GM12874 (cell line): Measurements from ENCODE around the gene IFI30.

ENCODE experiments used
- TF ChIP-seq, protein P1 (sequence below): IDR thresholded peaks from 2 replicates; pipeline ENCODE4 v1.5.1; 2011; ENCODE audit warnings: low read depth, mild to moderate bottlenecking, control low read depth, low read length, moderate library complexity; ENCODE audit not compliant: insufficient read depth

The IFI30 gene

DNA sequence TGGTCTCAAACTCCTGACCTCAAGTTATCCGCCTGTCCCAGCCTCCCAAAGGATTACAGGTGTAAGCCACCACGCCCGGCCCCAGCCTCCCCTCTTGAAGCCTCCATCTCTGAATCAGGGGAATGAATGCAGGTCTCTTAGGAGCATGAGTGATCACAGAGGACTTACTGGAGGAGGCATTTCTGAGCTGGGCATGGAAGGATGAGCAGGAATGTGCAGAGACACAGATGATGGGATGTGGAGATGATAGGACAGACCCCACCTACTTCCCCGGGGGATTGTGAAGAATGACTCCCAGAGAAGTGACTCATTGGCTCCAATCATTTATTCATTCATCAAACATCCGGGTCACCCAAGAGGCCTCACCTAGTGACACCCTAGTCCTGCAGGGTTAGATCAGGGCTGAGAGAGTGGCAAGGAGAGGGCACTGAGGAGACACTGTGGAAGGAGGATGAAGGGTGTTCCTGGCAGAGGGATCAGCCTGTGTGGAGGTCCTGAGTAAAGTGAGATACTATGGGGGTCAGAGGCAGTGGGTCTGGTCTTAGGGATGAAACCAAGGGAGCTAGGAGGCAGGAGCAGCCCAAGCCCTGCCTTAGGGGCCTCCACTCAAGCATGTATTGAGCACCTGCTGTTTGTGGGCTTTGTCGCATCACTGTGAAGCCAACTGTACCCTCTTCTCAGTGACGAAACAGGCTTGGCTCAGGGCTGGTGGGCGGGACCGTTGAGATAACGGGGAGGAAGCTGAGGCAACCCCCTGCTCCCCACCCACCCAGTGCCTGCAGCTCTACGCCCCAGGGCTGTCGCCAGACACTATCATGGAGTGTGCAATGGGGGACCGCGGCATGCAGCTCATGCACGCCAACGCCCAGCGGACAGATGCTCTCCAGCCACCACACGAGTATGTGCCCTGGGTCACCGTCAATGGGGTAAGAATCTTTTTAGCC, 3.0 kb downstream of the IFI30 start:
- TF ChIP-seq, protein P1, sequence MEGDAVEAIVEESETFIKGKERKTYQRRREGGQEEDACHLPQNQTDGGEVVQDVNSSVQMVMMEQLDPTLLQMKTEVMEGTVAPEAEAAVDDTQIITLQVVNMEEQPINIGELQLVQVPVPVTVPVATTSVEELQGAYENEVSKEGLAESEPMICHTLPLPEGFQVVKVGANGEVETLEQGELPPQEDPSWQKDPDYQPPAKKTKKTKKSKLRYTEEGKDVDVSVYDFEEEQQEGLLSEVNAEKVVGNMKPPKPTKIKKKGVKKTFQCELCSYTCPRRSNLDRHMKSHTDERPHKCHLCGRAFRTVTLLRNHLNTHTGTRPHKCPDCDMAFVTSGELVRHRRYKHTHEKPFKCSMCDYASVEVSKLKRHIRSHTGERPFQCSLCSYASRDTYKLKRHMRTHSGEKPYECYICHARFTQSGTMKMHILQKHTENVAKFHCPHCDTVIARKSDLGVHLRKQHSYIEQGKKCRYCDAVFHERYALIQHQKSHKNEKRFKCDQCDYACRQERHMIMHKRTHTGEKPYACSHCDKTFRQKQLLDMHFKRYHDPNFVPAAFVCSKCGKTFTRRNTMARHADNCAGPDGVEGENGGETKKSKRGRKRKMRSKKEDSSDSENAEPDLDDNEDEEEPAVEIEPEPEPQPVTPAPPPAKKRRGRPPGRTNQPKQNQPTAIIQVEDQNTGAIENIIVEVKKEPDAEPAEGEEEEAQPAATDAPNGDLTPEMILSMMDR, result no peak

DNA sequence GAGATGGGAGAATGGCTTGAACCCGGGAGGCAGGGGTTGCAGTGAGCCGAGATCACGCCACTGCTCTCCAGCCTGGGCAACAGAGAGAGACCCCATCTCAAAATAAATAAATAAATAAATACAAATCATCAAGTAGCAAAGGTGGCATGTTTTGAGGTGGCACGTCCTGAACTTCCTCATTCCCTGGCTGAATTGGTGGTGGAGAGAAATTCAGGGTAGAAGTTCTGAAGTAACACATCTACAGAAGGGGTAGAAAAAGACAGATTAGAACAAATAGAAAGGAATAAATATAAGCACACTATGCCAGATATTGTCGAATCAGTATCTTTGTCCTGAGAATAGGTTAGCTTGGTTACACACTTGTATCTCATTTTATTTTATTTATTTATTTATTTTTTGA, 6.3 kb downstream of the IFI30 start:
- TF ChIP-seq, protein P1, result no peak

DNA sequence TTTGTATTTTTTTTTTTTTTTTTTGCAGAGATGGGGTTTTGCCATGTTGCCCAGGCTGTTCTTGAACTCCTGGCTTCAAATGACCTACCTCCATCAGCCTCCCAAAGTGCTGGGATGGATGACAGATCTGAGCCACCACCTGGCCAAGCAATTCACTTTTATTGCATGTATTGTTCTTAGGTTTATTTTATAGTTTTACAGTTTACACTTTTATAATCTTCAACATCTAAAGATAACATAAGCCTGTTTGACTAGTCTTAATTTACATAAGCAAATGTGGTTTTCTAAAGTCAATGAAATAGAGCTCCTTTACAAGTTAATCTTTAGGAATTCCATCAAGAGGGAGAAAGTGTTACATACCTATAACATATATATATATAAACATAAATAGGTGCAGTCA, 9.9 kb downstream of the IFI30 start:
- TF ChIP-seq, protein P1, result no peak

DNA sequence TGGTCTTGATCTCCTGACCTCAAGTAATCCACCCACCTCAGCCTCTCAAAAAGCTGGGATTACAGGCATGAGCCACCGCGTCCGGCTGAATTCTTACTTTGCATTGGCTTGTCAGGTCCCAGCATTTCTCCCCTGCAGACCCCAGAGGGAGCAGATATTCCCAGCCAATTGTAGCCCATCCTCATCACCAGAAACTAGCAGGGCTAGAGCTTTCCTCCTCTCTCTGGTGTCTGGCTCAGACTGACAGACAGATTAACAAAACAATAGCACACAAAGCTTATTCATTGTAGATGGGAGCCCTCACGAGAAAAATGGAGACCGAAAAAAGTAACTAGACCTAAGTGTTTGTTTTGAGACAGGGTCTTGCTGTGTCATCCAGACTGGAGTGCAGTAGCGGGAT, 11.9 kb downstream of the IFI30 start:
- TF ChIP-seq, protein P1, result no peak

DNA sequence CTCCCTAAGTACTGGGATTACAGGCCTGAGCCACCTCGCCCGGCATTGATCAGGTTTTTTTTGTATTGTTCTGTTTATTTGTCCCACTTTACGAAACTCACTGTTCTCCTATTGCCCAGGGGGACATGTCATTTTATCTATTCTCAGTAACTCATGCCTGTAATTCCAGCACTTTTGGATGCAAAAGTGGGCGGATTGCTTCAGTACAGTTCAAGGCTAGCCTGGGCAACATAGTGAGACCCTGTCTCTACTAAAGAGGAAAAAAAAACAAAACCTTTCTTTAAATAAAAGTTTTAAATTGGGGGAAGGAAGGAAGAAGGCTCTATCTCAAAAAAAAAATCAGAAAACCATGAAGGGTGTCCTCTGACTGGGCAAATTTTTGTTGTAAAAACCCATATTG, 16.7 kb downstream of the IFI30 start:
- TF ChIP-seq, protein P1, result no peak

DNA sequence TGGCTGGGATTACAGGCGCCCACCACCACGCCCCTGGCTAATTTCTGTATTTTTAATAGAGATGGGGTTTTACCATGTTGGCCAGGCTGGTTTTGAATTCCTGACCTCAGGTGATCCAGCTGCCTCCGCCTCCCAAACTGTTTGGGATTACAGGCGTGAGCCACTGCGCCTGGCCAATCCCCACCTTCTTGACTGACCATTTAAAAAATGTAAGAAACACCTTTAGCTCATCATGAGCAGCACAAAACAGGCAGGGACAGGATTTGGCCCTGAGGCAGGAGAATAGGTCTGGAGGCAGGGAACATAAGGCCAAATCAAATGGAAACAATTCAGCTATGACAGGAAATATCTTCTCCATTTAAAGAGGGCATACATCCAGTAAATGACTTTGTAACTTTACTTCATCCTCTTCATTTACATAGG, 18.0 kb downstream of the IFI30 start:
- TF ChIP-seq, protein P1, result no peak

DNA sequence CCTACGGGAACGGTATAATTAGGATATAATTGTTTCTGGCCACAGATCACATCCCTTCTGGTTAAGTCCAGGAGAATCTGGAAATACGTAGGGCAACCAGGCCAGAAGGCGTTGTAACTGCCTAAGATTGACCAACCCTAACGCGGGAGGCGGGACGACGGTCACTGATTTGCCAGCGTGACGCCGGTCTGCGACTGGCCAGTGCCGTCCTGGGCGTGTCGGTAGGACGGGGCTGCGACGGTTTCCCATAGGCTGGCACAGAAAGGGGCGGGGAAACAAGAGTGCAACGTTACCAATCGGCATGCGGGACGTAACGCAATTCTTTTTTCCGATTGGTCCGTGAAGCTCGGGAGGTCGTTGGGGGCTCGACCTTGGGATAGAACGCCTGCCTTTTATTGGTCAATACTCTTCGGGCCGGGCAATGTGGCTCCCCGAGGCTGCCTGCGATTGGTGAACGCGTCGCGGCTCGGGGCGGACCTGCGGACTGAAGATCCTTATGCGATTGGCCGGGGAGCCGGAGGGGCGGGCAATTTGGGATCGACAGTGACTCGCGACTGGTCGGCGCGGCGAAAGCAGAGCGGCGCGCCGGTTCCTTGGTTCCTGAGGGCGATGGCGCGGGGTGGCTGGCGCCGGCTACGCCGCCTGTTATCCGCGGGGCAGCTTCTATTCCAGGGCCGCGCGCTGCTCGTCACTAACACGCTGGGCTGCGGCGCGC, 19.2 kb downstream of the IFI30 start, which contains the start of gene MPV17L2:
TSS of gene MPV17L2 (plus strand) at position 546 of the 715 bp plus-strand sequence. CDS start at position 610, 64 bp downstream.
- TF ChIP-seq, protein P1, result no peak
